Body of pancreas (tissue), 4 donors: ENCODE data around the gene IDS.

Source experiments
- POLR2A ChIP-seq, 3 donors: fragments of 450-650 bp; IDR thresholded peaks; one replicate each; pipeline ENCODE4 v1.6.1; 2016; ENCODE audit warnings: antibody characterized with exemption in 3 of 3, mild to moderate bottlenecking in 2 of 3
- TF ChIP-seq, protein P1 (sequence below), 7 experiments: fragments of 450-650 bp in 4 of 7; fragments of 200-600 bp in 3 of 7; sonication (generic) in 3 of 7; IDR thresholded peaks; one replicate each; pipeline ENCODE4 v1.5.1; 2016 to 2019; ENCODE audit warnings: antibody characterized with exemption in 7 of 7

DNA sequence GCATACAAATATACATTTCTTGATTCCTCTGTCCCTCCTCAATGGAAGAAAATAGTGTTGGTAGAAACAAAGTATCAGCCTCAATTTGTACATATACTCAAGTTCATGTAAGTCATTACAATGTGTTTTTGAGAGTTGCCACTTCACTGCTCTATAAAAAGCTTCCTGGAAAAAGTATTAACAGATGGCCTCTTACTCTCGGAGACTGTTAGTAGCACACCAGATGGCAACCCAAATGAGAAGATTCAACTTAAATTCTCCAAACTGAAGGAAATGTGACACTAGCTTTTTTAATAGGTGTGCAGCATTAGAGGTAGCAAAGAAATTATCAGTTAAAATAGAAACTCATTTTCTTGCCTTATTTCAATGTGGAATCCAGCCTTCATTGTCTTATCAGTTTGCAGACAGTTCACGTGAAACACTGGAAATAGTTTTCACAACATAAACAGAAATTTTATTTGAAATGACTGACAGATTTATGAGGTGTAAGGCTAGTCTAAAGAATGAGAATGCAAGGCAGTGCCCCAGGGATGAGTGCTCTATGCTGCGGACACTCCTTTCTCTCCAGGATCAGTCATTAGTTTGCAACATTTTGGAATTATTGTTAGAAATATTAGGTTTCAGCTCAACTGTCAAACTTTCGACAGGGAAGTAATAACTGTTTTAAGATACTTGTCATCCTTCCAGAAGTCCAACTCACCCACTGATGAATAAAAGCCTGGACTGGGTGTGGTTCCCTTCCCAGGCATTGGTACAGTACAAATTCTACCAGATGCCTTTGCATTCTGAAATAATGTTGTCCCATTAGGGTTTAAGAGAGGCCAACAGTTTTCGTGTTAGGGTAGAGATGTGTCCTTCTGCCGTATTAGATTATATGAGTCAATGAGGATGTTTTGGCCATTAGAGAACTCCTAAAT is 50.9 kb downstream of the IDS start:
- TF ChIP-seq, protein P1, sequence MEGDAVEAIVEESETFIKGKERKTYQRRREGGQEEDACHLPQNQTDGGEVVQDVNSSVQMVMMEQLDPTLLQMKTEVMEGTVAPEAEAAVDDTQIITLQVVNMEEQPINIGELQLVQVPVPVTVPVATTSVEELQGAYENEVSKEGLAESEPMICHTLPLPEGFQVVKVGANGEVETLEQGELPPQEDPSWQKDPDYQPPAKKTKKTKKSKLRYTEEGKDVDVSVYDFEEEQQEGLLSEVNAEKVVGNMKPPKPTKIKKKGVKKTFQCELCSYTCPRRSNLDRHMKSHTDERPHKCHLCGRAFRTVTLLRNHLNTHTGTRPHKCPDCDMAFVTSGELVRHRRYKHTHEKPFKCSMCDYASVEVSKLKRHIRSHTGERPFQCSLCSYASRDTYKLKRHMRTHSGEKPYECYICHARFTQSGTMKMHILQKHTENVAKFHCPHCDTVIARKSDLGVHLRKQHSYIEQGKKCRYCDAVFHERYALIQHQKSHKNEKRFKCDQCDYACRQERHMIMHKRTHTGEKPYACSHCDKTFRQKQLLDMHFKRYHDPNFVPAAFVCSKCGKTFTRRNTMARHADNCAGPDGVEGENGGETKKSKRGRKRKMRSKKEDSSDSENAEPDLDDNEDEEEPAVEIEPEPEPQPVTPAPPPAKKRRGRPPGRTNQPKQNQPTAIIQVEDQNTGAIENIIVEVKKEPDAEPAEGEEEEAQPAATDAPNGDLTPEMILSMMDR (IDR thresholded peaks at IDR 0.05): no peak
- TF ChIP-seq POLR2A (IDR thresholded peaks at IDR 0.05): no peak
